Measurements from ENCODE around the gene PYGB.
A peak's percentile ranks its signal among the peaks of the same experiment; 100 is the strongest.
"Not testable (repeated sequence)": the region's sequence is repeated elsewhere in the genome, so short reads cannot be mapped to it uniquely, and the experiment has no call there.

The PYGB gene

GRCh38 chr20:25230166-25230831 is 17.6 kb upstream of the PYGB start:
- DNase-seq, result no peak

GRCh38 chr20:25233016-25233772 is 14.7 kb upstream of the PYGB start:
- DNase-seq, result no peak

GRCh38 chr20:25234009-25234849 is 13.7 kb upstream of the PYGB start:
- DNase-seq, result not testable (repeated sequence)

GRCh38 chr20:25236450-25237304 is 11.2 kb upstream of the PYGB start:
- DNase-seq, result no peak

GRCh38 chr20:25237610-25238318 is 10.1 kb upstream of the PYGB start:
- DNase-seq, result no peak

- DNase-seq, result no peak
Measured at GRCh38 chr20:25238319-25239037, 9.4 kb upstream of the PYGB start.

- DNase-seq, result no peak
Measured at GRCh38 chr20:25239387-25240370, 8.2 kb upstream of the PYGB start.

GRCh38 chr20:25240851-25241658 is 6.8 kb upstream of the PYGB start:
- DNase-seq, result not testable (repeated sequence)

GRCh38 chr20:25241659-25241955 is 6.3 kb upstream of the PYGB start:
- DNase-seq, result not testable (repeated sequence)

GRCh38 chr20:25242231-25242630 is 5.7 kb upstream of the PYGB start:
- DNase-seq, result no peak

GRCh38 chr20:25243416-25243979 is 4.4 kb upstream of the PYGB start:
- no peak for DNase-seq

- no peak for DNase-seq
Measured at GRCh38 chr20:25244976-25245375, 2.9 kb upstream of the PYGB start.

- no peak for DNase-seq
Measured at GRCh38 chr20:25245461-25245860, 2.4 kb upstream of the PYGB start.

- no peak for DNase-seq
Measured at GRCh38 chr20:25246182-25246999, 1.5 kb upstream of the PYGB start.

- peak; percentile 43 for DNase-seq
Measured at GRCh38 chr20:25247000-25247517, 826 bp upstream of the PYGB start.

- peak; percentile 43 for DNase-seq
Measured at GRCh38 chr20:25247518-25247955, 348 bp upstream of the PYGB start.

GRCh38 chr20:25248786-25249172 is 894 bp downstream of the PYGB start:
- DNase-seq, result no peak

All from NCI-H1105 (cell line).